ENCODE measurements around the gene MTOR. TPM values are rescaled to one million over a fixed set of nuclear protein-coding genes. Genes with fewer than 3 reads are reported as not detected.
"Not testable (repeated sequence)": the region's sequence is repeated elsewhere in the genome, so short reads cannot be mapped to it uniquely, and the experiment has no call there.

The MTOR gene
- total RNA-seq, 2 experiments from 2014 or later = 32.9 to 36.2 TPM

DNA sequence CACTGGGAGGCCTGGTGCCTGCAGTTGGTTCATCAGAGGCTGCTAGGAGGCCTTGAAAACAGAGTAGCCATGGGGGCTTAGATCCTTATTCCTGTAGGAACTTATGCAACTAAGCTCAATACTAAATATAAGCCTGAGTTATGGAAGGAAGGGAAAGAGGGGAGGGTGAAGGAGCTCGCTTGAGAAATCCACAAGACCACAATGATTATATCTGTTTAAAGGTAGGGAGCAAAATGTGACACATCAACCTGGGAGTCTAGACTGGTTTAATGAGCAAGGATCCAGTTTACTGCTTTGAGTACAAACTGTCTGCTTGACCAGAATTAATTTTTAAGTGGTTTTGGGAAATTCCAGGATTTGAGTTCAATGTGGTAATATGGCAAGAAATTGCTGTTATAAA is 93.6 kb downstream of the MTOR start:
- POLR2A ChIA-PET = no interaction called here
- H3K27ac Mint-ChIP-seq = no peak overlapping the region
- H3K27me3 Mint-ChIP-seq = no peaks in the 10 kb centered on the region
- no peaks in the 10 kb centered on the region for H3K9me3 Mint-ChIP-seq
- H3K36me3 Mint-ChIP-seq (ENCODE audit: low read depth) = peaks cover 23% of the 10 kb centered on the region
- no peaks in the 10 kb centered on the region for H3K4me1 Mint-ChIP-seq
- CTCF ChIA-PET = interaction anchor here (1.0 to 1.3 kb wide), 2 partner anchors 73 to 131 kb away, joined by 3 to 4 read pairs; no protein-coding TSS in a partner anchor
- no peak for DNase-seq
- no peak overlapping the region for H3K4me3 Mint-ChIP-seq

- peaks cover 35% of the 10 kb centered on the region for H3K36me3 Mint-ChIP-seq (ENCODE audit: low read depth)
- H3K9me3 Mint-ChIP-seq, H3K4me1 Mint-ChIP-seq, H3K27me3 Mint-ChIP-seq, CTCF ChIA-PET, POLR2A ChIA-PET, DNase-seq, H3K4me3 Mint-ChIP-seq, H3K27ac Mint-ChIP-seq: not testable (repeated sequence)
Observed at GRCh38 chr1:11166744-11167143, 95.6 kb downstream of the MTOR start.

DNA sequence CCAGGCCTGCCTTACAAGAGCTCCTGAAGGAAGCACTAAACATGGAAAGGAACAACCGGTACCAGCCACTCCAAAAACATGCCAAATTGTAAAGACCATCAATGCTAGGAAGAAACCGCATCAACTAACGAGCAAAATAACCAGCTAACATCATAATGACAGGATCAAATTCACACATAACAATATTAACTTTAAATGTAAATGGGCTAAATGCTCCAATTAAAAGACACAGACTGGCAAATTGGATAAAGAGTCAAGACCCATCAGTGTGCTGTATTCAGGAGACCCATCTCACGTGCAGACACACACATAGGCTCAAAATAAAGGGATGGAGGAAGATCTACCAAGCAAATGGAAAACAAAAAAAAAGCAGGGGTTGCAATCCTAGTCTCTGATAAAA is 99.6 kb downstream of the MTOR start:
- POLR2A ChIA-PET, CTCF ChIA-PET, H3K27me3 Mint-ChIP-seq, H3K27ac Mint-ChIP-seq, H3K9me3 Mint-ChIP-seq, H3K4me3 Mint-ChIP-seq, H3K4me1 Mint-ChIP-seq, DNase-seq: not testable (repeated sequence)
- H3K36me3 Mint-ChIP-seq (ENCODE audit: low read depth) = peaks cover 49% of the 10 kb centered on the region

GRCh38 chr1:11158720-11159321 is 103.5 kb downstream of the MTOR start:
- peaks cover 20% of the 10 kb centered on the region for H3K4me1 Mint-ChIP-seq
- no peak overlapping the region for H3K4me3 Mint-ChIP-seq
- ChIA-PET POLR2A (no interaction called here), CTCF (interaction anchor here (1.4 kb wide), 1 partner anchor 121 kb away, joined by 3 read pairs; no protein-coding TSS in a partner anchor)
- no peaks in the 10 kb centered on the region for H3K9me3 Mint-ChIP-seq
- H3K27ac Mint-ChIP-seq = no peak overlapping the region
- peaks cover 33% of the 10 kb centered on the region for H3K36me3 Mint-ChIP-seq (ENCODE audit: low read depth)
- no peak for DNase-seq
- no peaks in the 10 kb centered on the region for H3K27me3 Mint-ChIP-seq

DNA sequence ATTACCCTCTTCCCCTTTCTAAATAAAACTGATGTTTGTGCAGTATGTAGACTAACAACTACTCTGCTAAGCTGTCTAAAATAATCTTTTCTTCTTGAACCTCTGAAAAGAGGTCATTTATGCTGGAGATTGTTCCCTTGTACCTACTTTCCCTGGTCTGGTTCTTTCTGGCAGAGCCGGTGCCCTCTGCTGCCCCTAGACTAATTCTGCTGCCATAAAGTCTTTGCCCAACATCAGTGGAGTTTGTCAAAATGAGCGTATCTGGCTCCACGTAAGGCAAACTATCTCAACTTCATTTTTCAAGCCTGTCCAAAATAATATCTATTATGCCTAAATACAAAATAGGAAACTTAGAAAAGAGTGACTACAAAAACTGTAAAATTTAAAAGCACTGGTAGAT is 104.1 kb downstream of the MTOR start:
- Mint-ChIP-seq H3K4me3 (no peak overlapping the region), H3K36me3 (ENCODE audit: low read depth) (peaks cover 32% of the 10 kb centered on the region), H3K27me3 (no peaks in the 10 kb centered on the region), H3K4me1 (peaks cover 20% of the 10 kb centered on the region), H3K27ac (no peak overlapping the region), H3K9me3 (no peaks in the 10 kb centered on the region)
- ChIA-PET POLR2A (no interaction called here), CTCF (no interaction called here)
- no peak for DNase-seq

DNA sequence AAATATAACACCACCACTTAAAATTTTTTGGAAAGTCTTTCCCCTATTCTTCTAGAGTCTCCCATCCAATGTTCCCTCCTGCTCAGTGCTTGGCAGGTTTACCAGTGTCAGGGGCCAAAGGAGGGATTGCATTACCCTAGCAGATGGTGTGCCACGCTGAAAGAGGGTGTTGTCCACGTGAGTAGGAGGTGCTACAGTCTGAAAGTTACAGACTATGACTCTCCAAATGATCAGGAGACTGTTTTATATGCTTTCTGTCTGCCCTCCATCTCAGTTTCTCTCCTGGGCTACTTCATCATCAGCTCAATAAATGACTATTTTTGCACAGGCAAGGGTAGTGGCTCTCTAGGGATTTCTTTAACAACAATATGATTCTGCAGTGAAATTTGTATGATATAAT is 104.5 kb downstream of the MTOR start:
- peaks cover 20% of the 10 kb centered on the region for H3K4me1 Mint-ChIP-seq
- no peaks in the 10 kb centered on the region for H3K9me3 Mint-ChIP-seq
- H3K4me3 Mint-ChIP-seq = no peak overlapping the region
- peaks cover 34% of the 10 kb centered on the region for H3K36me3 Mint-ChIP-seq (ENCODE audit: low read depth)
- ChIA-PET POLR2A (no interaction called here), CTCF (no interaction called here)
- no peak for DNase-seq
- no peaks in the 10 kb centered on the region for H3K27me3 Mint-ChIP-seq
- no peak overlapping the region for H3K27ac Mint-ChIP-seq

- Mint-ChIP-seq H3K4me1 (peaks cover 20% of the 10 kb centered on the region), H3K27me3 (no peaks in the 10 kb centered on the region), H3K4me3 (no peak overlapping the region), H3K9me3 (no peaks in the 10 kb centered on the region), H3K36me3 (ENCODE audit: low read depth) (peaks cover 36% of the 10 kb centered on the region), H3K27ac (no peak overlapping the region)
- POLR2A ChIA-PET = interaction anchor here (1.0 kb wide), 1 partner anchor 13 kb away, joined by 5 read pairs; no protein-coding TSS in a partner anchor
- CTCF ChIA-PET = no interaction called here
- no peak for DNase-seq
Observed at GRCh38 chr1:11157394-11157793, 105.0 kb downstream of the MTOR start.

DNA sequence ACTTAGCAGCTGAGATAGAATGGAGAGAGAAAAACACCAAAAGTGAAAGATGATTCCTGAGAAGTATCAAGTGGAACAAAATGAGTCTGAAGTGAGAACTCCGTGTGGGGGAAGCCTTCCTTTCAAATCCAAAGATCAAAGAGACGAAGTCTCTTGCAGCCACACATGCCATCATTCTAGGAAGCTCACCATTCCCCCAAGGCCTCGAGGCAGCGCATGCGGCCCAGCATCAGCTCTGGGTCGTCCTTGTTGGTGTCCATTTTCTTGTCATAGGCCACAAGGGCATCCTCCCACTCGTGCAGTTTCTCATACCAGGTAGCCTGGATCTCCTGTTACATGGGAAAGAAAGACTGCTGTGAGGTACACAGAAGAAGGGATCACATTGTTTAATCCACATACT is 105.4 kb downstream of the MTOR start:
- DNase-seq = no peak
- H3K27me3 Mint-ChIP-seq = no peaks in the 10 kb centered on the region
- no peak overlapping the region for H3K4me3 Mint-ChIP-seq
- H3K27ac Mint-ChIP-seq = peak overlapping the region; percentile 44
- H3K36me3 Mint-ChIP-seq (ENCODE audit: low read depth) = peaks cover 31% of the 10 kb centered on the region
- ChIA-PET POLR2A (interaction anchor here (1.0 kb wide), 1 partner anchor 13 kb away, joined by 5 read pairs; no protein-coding TSS in a partner anchor), CTCF (no interaction called here)
- peaks cover 20% of the 10 kb centered on the region for H3K4me1 Mint-ChIP-seq
- no peaks in the 10 kb centered on the region for H3K9me3 Mint-ChIP-seq

DNA sequence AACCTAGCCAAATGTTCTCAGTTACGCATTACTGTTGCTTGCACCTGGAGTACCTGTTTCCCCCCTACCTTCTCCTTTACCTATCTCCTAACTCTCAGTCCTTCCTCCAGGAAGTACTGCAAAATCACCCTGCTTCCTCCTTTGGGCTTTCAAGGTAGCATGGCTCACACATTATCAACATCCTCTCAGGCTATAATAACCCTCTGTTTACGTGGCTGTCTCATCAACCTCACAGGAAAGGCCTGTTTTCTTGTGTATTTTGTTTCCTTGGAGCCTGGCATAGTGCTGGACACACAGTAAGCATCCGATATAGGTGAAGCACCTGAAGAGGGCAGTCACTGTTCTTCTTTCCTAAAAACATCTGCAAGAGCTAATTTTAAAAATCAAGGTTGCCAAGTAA is 105.9 kb downstream of the MTOR start:
- peak overlapping the region; percentile 44 for H3K27ac Mint-ChIP-seq
- CTCF ChIA-PET = no interaction called here
- POLR2A ChIA-PET = interaction anchor here (1.0 kb wide), 1 partner anchor 12 kb away, joined by 5 read pairs; no protein-coding TSS in a partner anchor

DNA sequence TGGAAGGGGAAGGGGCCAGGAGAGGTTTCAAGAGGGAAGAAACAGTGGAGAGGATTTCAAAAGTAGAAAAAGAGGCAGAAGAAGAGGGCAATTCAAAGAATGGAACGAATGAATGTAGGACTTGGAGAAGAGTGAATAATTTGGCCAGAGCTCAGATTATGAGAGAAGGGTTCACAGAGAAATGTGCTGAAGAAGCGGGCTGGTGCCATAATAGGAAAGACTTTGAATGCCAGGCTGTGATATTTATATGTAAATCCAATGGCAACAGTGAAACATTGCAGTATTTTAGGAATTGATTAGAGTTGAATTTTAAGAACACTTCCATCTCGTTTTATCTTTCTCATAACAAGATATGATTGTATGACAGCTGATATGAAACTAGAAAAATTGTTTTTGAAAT is 109.2 kb downstream of the MTOR start:
- CTCF ChIA-PET = no interaction called here
- no peaks in the 10 kb centered on the region for H3K27me3 Mint-ChIP-seq
- no peak for DNase-seq
- peaks cover 16% of the 10 kb centered on the region for H3K4me1 Mint-ChIP-seq
- no peak overlapping the region for H3K4me3 Mint-ChIP-seq
- no peaks in the 10 kb centered on the region for H3K9me3 Mint-ChIP-seq
- POLR2A ChIA-PET = no interaction called here
- H3K36me3 Mint-ChIP-seq (ENCODE audit: low read depth) = peaks cover 35% of the 10 kb centered on the region
- no peak overlapping the region for H3K27ac Mint-ChIP-seq

More for the DNA sequence above, 105.9 kb downstream of the MTOR start:
- H3K27me3 Mint-ChIP-seq = no peaks in the 10 kb centered on the region
- H3K36me3 Mint-ChIP-seq (ENCODE audit: low read depth) = peaks cover 26% of the 10 kb centered on the region
- no peaks in the 10 kb centered on the region for H3K9me3 Mint-ChIP-seq
- DNase-seq = no peak
- H3K4me1 Mint-ChIP-seq = peaks cover 20% of the 10 kb centered on the region
- H3K4me3 Mint-ChIP-seq = no peak overlapping the region

GRCh38 chr1:11152755-11153154 is 109.6 kb downstream of the MTOR start:
- H3K27me3 Mint-ChIP-seq = no peaks in the 10 kb centered on the region
- H3K4me3 Mint-ChIP-seq = no peak overlapping the region
- H3K9me3 Mint-ChIP-seq = no peaks in the 10 kb centered on the region
- H3K36me3 Mint-ChIP-seq (ENCODE audit: low read depth) = peaks cover 36% of the 10 kb centered on the region
- POLR2A ChIA-PET = no interaction called here
- CTCF ChIA-PET = no interaction called here
- no peak overlapping the region for H3K27ac Mint-ChIP-seq
- DNase-seq = no peak
- peaks cover 15% of the 10 kb centered on the region for H3K4me1 Mint-ChIP-seq

GRCh38 chr1:11151826-11152612 is 110.3 kb downstream of the MTOR start:
- no peaks in the 10 kb centered on the region for H3K27me3 Mint-ChIP-seq
- peaks cover 8% of the 10 kb centered on the region for H3K4me1 Mint-ChIP-seq
- no peak overlapping the region for H3K27ac Mint-ChIP-seq
- DNase-seq = no peak
- no peak overlapping the region for H3K4me3 Mint-ChIP-seq
- peaks cover 38% of the 10 kb centered on the region for H3K36me3 Mint-ChIP-seq (ENCODE audit: low read depth)
- CTCF ChIA-PET = no interaction called here
- POLR2A ChIA-PET = no interaction called here
- no peaks in the 10 kb centered on the region for H3K9me3 Mint-ChIP-seq

DNA sequence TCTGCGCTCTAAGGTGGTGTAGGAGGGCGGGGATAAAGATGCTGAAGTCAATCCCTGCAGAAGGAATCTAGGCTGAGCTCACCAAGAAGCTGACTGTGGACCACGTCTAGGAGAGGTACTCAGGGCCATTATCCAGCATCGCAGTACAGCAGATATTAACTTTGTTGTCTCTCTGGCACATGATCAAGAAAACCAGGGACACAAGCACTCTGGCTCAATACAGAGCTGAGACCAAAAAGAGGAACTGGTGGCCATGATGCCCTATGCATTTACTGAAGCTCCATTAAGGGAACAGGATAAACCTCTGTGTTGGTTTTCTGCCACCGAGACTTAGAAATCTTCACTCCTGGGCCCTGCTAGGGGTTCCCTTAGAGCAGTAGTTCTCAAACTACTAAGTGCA is 111.2 kb downstream of the MTOR start:
- ChIA-PET CTCF (no interaction called here), POLR2A (no interaction called here)
- no peaks in the 10 kb centered on the region for H3K27me3 Mint-ChIP-seq
- H3K4me3 Mint-ChIP-seq = no peak overlapping the region
- DNase-seq = no peak
- no peak overlapping the region for H3K27ac Mint-ChIP-seq
- no peaks in the 10 kb centered on the region for H3K4me1 Mint-ChIP-seq
- peaks cover 34% of the 10 kb centered on the region for H3K36me3 Mint-ChIP-seq (ENCODE audit: low read depth)
- H3K9me3 Mint-ChIP-seq = no peaks in the 10 kb centered on the region

- Mint-ChIP-seq H3K9me3 (no peaks in the 10 kb centered on the region), H3K4me3 (no peak overlapping the region), H3K27ac (no peak overlapping the region), H3K36me3 (ENCODE audit: low read depth) (peaks cover 38% of the 10 kb centered on the region), H3K27me3 (no peaks in the 10 kb centered on the region), H3K4me1 (no peaks in the 10 kb centered on the region)
- ChIA-PET CTCF (no interaction called here), POLR2A (no interaction called here)
- no peak for DNase-seq
Observed at GRCh38 chr1:11150326-11150725, 112.0 kb downstream of the MTOR start.

Measured in activated CD4-positive, alpha-beta memory T cell treated with anti-CD3 and anti-CD28 coated beads, Interleukin-2, amount 10 ng/mL, durations not matched to agents 7 days and 5 days (primary cell).